Endothelial cell of umbilical vein (primary cell): ENCODE results near the gene CDH22.

Experiments used
- EZH2 ChIP-seq: IDR thresholded peaks from 2 replicates; pipeline ENCODE4 v1.6.1; 2012; ENCODE audit warnings: borderline replicate concordance, low read depth, mild to moderate bottlenecking, moderate library complexity, low read length, inconsistent platforms; ENCODE audit not compliant: severe bottlenecking
- FOS ChIP-seq: IDR thresholded peaks from 2 replicates; pipeline ENCODE4 v1.6.1; 2011; ENCODE audit warnings: mild to moderate bottlenecking, low read length, moderate library complexity, borderline replicate concordance; ENCODE audit not compliant: insufficient read depth
- GATA2 ChIP-seq: IDR thresholded peaks from 2 replicates; pipeline ENCODE4 v1.7.0; 2011; ENCODE audit warnings: low read depth, mild to moderate bottlenecking, moderate library complexity, mixed read lengths, low read length; ENCODE audit not compliant: insufficient read length, insufficient read depth
- MYC ChIP-seq: IDR thresholded peaks from one replicate; pipeline ENCODE4 v1.6.1; 2011; ENCODE audit warnings: mild to moderate bottlenecking, low read depth, low read length
- POLR2A ChIP-seq: IDR thresholded peaks from 2 replicates; pipeline ENCODE4 v1.6.1; 2012; ENCODE audit warnings: low read depth, mild to moderate bottlenecking, control low read depth, low read length
- POLR2AphosphoS5 ChIP-seq: IDR thresholded peaks from 2 replicates; pipeline ENCODE4 v1.6.1; 2012; ENCODE audit warnings: low read depth, mild to moderate bottlenecking, control low read depth, low read length, moderate library complexity; ENCODE audit not compliant: insufficient read depth
- TF ChIP-seq, protein P1 (sequence below), 2 donors: IDR thresholded peaks; 1 replicate in 1 of 2; 2 replicates in 1 of 2; pipeline ENCODE4 v1.5.1; 2011; ENCODE audit warnings: low read length in 2 of 2, mild to moderate bottlenecking in 2 of 2, moderate library complexity in 2 of 2, control low read depth in 1 of 2, inconsistent platforms in 1 of 2, low read depth in 1 of 2; ENCODE audit not compliant: insufficient read depth in 1 of 2; ENCODE audit errors: extremely low read depth in 1 of 2

DNA sequence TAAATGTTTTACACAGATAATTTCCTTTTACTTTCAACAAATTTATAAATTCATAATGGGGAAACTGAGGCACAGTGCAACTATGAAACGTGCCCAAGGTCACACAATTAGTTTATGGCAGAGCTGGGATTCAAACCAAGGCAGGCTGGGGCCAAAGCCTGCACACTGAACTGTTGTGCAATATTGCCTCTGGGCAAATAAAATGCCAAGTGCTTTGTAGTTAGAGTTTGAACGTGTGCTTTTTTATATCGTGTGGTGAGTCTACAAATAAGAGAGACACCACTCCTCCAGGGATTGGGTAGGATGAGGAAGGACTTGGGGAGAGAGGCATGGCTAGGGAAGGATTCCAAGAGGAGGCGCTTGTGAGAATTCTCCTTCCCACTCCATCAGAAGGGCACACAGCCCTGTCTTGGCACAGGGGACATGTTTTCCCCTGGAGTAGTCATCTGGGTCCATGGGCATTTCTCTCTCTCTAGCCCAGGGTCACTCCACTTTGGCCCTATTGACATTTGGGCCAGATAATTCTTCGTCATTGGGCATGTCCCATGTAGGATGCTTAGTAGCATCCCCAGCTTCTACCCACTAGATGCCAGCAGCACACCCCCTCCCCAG, 2.8 kb upstream of the CDH22 start:
- TF ChIP-seq EZH2 (no peak), POLR2AphosphoS5 (no peak), POLR2A (no peak), GATA2 (no peak), FOS (no peak), MYC (no peak)
- TF ChIP-seq, protein P1, sequence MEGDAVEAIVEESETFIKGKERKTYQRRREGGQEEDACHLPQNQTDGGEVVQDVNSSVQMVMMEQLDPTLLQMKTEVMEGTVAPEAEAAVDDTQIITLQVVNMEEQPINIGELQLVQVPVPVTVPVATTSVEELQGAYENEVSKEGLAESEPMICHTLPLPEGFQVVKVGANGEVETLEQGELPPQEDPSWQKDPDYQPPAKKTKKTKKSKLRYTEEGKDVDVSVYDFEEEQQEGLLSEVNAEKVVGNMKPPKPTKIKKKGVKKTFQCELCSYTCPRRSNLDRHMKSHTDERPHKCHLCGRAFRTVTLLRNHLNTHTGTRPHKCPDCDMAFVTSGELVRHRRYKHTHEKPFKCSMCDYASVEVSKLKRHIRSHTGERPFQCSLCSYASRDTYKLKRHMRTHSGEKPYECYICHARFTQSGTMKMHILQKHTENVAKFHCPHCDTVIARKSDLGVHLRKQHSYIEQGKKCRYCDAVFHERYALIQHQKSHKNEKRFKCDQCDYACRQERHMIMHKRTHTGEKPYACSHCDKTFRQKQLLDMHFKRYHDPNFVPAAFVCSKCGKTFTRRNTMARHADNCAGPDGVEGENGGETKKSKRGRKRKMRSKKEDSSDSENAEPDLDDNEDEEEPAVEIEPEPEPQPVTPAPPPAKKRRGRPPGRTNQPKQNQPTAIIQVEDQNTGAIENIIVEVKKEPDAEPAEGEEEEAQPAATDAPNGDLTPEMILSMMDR (IDR thresholded peaks at IDR 0.05; ENCODE audit: extremely low read depth in 1 of 2, insufficient read depth in 1 of 2, low read depth in 1 of 2, low read length in 2 of 2) = no peak
